SK-N-SH (cell line): Measurements from ENCODE around the gene HSPH1. TPM values are rescaled to one million over a fixed set of nuclear protein-coding genes. Genes with fewer than 3 reads are reported as not detected.

ENCODE experiments used
- CTCF ChIA-PET: fragments of 300-600, 350-600 bp; formaldehyde crosslinking; extraction: SDS; loops from one replicate; lab custom pipeline; 2021; lab: Yijun Ruan, JAX
- POLR2A ChIA-PET: fragments of 350-600 bp; sonication (Branson Sonifier 250); formaldehyde crosslinking; extraction: SDS; loops from one replicate; lab custom pipeline; 2020; ENCODE audit warnings: antibody characterized with exemption, inconsistent platforms; lab: Yijun Ruan, JAX
- DNase-seq: peaks from one replicate; pipeline ENCODE4 v3.0.0; 2012
- H2AFZ ChIP-seq: fragments of 200-600 bp; sonication (generic); 2 replicates; pipeline ENCODE4 v1.8.1; 2016; ENCODE audit warnings: antibody characterized with exemption, mild to moderate bottlenecking, low read depth
- H3F3A ChIP-seq: fragments of 200-600 bp; sonication (generic); replicated peaks from 2 replicates; pipeline ENCODE3; 2016; ENCODE audit warnings: antibody characterized with exemption, mild to moderate bottlenecking; ENCODE audit not compliant: insufficient read depth
- H3K27ac ChIP-seq, 2 experiments: fragments of 200-500 bp in 1 of 2; fragments of 200-600 bp in 1 of 2; sonication (Bioruptor generic) in 1 of 2; sonication (generic), shearing (Covaris generic) in 1 of 2; 2 replicates each; pipeline versions ENCODE4 v1.5.1 to v1.6.1; 2014 to 2016; ENCODE audit warnings: low read depth in 2 of 2, inconsistent platforms in 1 of 2, low read length in 1 of 2, mild to moderate bottlenecking in 1 of 2, mixed read lengths in 1 of 2
- H3K27me3 ChIP-seq: fragments of 200-600 bp; sonication (generic), shearing (Covaris generic); 2 replicates; pipeline ENCODE4 v1.6.1; 2016; ENCODE audit warnings: mixed run types; ENCODE audit not compliant: insufficient read depth
- H3K36me3 ChIP-seq, 2 experiments: fragments of 200-500 bp in 1 of 2; fragments of 200-600 bp in 1 of 2; sonication (Bioruptor generic) in 1 of 2; sonication (generic) in 1 of 2; replicated peaks in 1 of 2; 2 replicates each; pipeline versions ENCODE3 to v1.5.1; 2014 to 2016; ENCODE audit warnings: low read length in 1 of 2, mild to moderate bottlenecking in 1 of 2; ENCODE audit not compliant: insufficient read depth in 2 of 2, control insufficient read depth in 1 of 2
- H3K4me1 ChIP-seq, 2 experiments: fragments of 200-500 bp in 1 of 2; fragments of 200-600 bp in 1 of 2; sonication (Bioruptor generic) in 1 of 2; sonication (generic), shearing (Covaris generic) in 1 of 2; 2 replicates each; pipeline versions ENCODE4 v1.5.1 to v1.6.1; 2014 to 2016; ENCODE audit warnings: low read depth in 1 of 2, low read length in 1 of 2, mixed run types in 1 of 2; ENCODE audit not compliant: insufficient read depth in 2 of 2, control insufficient read depth in 1 of 2
- H3K4me2 ChIP-seq: fragments of 200-600 bp; sonication (generic), shearing (Covaris generic); 2 replicates; pipeline ENCODE4 v1.6.1; 2017; ENCODE audit warnings: mixed run types
- H3K4me3 ChIP-seq, 2 experiments: fragments of 200-500 bp in 1 of 2; fragments of 200-600 bp in 1 of 2; sonication (Bioruptor generic) in 1 of 2; sonication (generic), shearing (Covaris generic) in 1 of 2; 2 replicates each; pipeline versions ENCODE4 v1.5.1 to v1.8.1; 2014 to 2016; ENCODE audit warnings: low read depth in 2 of 2, inconsistent platforms in 1 of 2, low read length in 1 of 2, mild to moderate bottlenecking in 1 of 2, mixed read lengths in 1 of 2, moderate library complexity in 1 of 2
- H3K79me2 ChIP-seq: fragments of 200-600 bp; sonication (generic); 2 replicates; pipeline ENCODE4 v1.8.1; 2017; ENCODE audit warnings: mild to moderate bottlenecking; ENCODE audit not compliant: insufficient read depth
- H3K9ac ChIP-seq: fragments of 200-600 bp; sonication (generic); 2 replicates; pipeline ENCODE4 v1.6.1; 2017; ENCODE audit warnings: mixed run types
- H3K9me2 ChIP-seq: fragments of 200-600 bp; sonication (generic); 2 replicates; pipeline ENCODE4 v1.6.1; 2017; ENCODE audit warnings: mixed run types
- H3K9me3 ChIP-seq: fragments of 200-600 bp; sonication (generic); 2 replicates; pipeline ENCODE4 v1.6.1; 2017; ENCODE audit warnings: mixed run types, mild to moderate bottlenecking, moderate library complexity
- H4K20me1 ChIP-seq: fragments of 200-600 bp; sonication (generic); 2 replicates; pipeline ENCODE4 v1.6.1; 2017; ENCODE audit warnings: mild to moderate bottlenecking, mixed run types; ENCODE audit not compliant: insufficient read depth
- EP300 ChIP-seq, 2 experiments: IDR thresholded peaks; 2 replicates each; pipeline versions ENCODE4 v1.4.0 to v1.6.1; 2012; ENCODE audit warnings: borderline replicate concordance in 1 of 2, low read depth in 1 of 2, low read length in 1 of 2
- FOSL2 ChIP-seq: IDR thresholded peaks from 2 replicates; pipeline ENCODE4 v1.4.0; 2012; ENCODE audit warnings: low read depth, mild to moderate bottlenecking, moderate library complexity, borderline replicate concordance
- FOXJ3 ChIP-seq: sonication (generic); formaldehyde crosslinking; IDR thresholded peaks from 2 replicates; pipeline ENCODE4 v1.5.1; 2020; ENCODE audit warnings: mild to moderate bottlenecking, missing genetic modification reagents
- FOXM1 ChIP-seq: IDR thresholded peaks from 2 replicates; pipeline ENCODE4 v1.4.0; 2012; ENCODE audit warnings: low read depth, mild to moderate bottlenecking
- GATA2 ChIP-seq: sonication (generic); formaldehyde crosslinking; IDR thresholded peaks from 2 replicates; pipeline ENCODE4 v1.5.0; 2020; ENCODE audit warnings: mild to moderate bottlenecking, missing genetic modification reagents
- JUND ChIP-seq: IDR thresholded peaks from 2 replicates; pipeline ENCODE4 v1.4.0; 2012
- MXI1 ChIP-seq: IDR thresholded peaks from 2 replicates; pipeline ENCODE4 v1.6.1; 2012; ENCODE audit warnings: mild to moderate bottlenecking, low read depth, low read length, improper control_type of control experiment
- NFIC ChIP-seq: IDR thresholded peaks from 2 replicates; pipeline ENCODE4 v1.4.0; 2012; ENCODE audit warnings: borderline replicate concordance
- RAD21 ChIP-seq: IDR thresholded peaks from 2 replicates; pipeline ENCODE4 v1.6.1; 2012; ENCODE audit warnings: mild to moderate bottlenecking, low read length
- RCOR1 ChIP-seq: fragments of 150-350 bp; IDR thresholded peaks from 2 replicates; pipeline ENCODE4 v1.6.1; 2017; ENCODE audit warnings: antibody characterized with exemption, low read length
- RXRA ChIP-seq: IDR thresholded peaks from 2 replicates; pipeline ENCODE4 v1.4.0; 2012; ENCODE audit warnings: low read depth, mild to moderate bottlenecking, borderline replicate concordance
- TAF1 ChIP-seq: IDR thresholded peaks from 2 replicates; pipeline ENCODE4 v1.6.1; 2012; ENCODE audit warnings: low read depth, mild to moderate bottlenecking, low read length, moderate library complexity, borderline replicate concordance
- USF2 ChIP-seq: fragments of 150-350 bp; IDR thresholded peaks from 2 replicates; pipeline ENCODE4 v1.6.1; 2017; ENCODE audit warnings: antibody characterized with exemption, low read length, low read depth, borderline replicate concordance
- WGBS: methylation state at CpG from one replicate; pipeline ENCODE4 v1.1.6; 2017; ENCODE audit warnings: low lambda C conversion rate; 5-methylcytosine and 5-hydroxymethylcytosine counted together
- polyA plus RNA-seq, 3 experiments: library from polyadenylated mRNA; depleted of rRNA; stranded (reverse); fragments of >200 nt; gene quantifications; 2 replicates each; pipeline ENCODE4 v1.2.3, GENCODE V29; 2012
- TF ChIP-seq, protein P1 (sequence below): IDR thresholded peaks from 2 replicates; pipeline ENCODE4 v1.4.0; 2012; ENCODE audit warnings: low read depth, borderline replicate concordance

The HSPH1 gene
- polyA plus RNA-seq, 1 of the 3 experiments (the other 2 are of a cell fraction) = 32.8 TPM

DNA sequence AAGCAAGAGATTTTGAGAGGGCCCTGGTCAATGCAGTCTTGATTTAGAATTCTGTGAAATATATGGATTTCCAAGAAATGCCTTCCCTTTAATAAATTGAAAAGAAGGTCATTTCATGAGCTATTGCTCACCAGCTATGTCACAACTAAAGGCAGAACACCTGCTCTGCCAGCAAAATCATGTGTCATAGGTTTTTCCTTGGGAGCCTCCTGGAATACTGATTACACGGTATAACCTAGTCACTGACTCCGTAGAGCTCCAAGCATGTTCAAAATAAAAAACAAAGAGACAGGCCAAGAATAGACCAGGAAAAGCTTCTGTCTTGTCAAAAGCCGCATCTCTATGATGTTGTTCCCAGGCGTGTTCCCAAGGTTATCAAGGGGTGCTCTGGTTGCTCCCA is 45.5 kb downstream of the HSPH1 start:
- ChIA-PET POLR2A (no interaction called here), CTCF (interaction anchor here (0.7 kb wide), 1 partner anchor 14 kb away, joined by 3 read pairs; no protein-coding TSS in a partner anchor)
- H3K4me1 ChIP-seq = no peaks in the 10 kb centered on the region; a peak in 1 of 4 replicates
- no peaks in the 10 kb centered on the region for H3F3A ChIP-seq
- H3K79me2 ChIP-seq = no peaks in the 10 kb centered on the region
- H3K27ac ChIP-seq = no peak overlapping the region
- H4K20me1 ChIP-seq = no peaks in the 10 kb centered on the region
- TF ChIP-seq FOXJ3 (CRISPR knock-in tag) (no peak), RCOR1 (no peak), RAD21 (no peak), NFIC (no peak), RXRA (no peak), FOSL2 (no peak), USF2 (no peak)
- no peak overlapping the region for H3K4me3 ChIP-seq
- H3K9me2 ChIP-seq = no peaks in the 10 kb centered on the region
- no peak overlapping the region for H2AFZ ChIP-seq
- H3K9me3 ChIP-seq = no peaks in the 10 kb centered on the region
- H3K4me2 ChIP-seq = no peak overlapping the region
- H3K27me3 ChIP-seq = peaks cover 40% of the 10 kb centered on the region
- DNase-seq = no peak
- no peaks in the 10 kb centered on the region for H3K36me3 ChIP-seq
- no peak overlapping the region for H3K9ac ChIP-seq
- 64% methylated on average over 4 of the region's 4 CpGs for WGBS

GRCh38 chr13:31115616-31116015 is 46.1 kb downstream of the HSPH1 start:
- H2AFZ ChIP-seq = no peak overlapping the region
- no peaks in the 10 kb centered on the region for H3K36me3 ChIP-seq
- CTCF ChIA-PET = no interaction called here
- TF ChIP-seq FOXM1 = no peak
- no peak for TF ChIP-seq TAF1
- TF ChIP-seq MXI1 = no peak
- TF ChIP-seq, protein P1, sequence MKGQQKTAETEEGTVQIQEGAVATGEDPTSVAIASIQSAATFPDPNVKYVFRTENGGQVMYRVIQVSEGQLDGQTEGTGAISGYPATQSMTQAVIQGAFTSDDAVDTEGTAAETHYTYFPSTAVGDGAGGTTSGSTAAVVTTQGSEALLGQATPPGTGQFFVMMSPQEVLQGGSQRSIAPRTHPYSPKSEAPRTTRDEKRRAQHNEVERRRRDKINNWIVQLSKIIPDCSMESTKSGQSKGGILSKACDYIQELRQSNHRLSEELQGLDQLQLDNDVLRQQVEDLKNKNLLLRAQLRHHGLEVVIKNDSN = no peak
- no peak for TF ChIP-seq JUND
- no peak for TF ChIP-seq GATA2 (CRISPR knock-in tag)
- TF ChIP-seq RCOR1 = no peak
- no peak for TF ChIP-seq EP300 (IDR thresholded peaks at IDR 0.05; ENCODE audit: borderline replicate concordance in 1 of 2, low read depth in 1 of 2, low read length in 1 of 2)
- H3K4me3 ChIP-seq = no peak overlapping the region
- no peaks in the 10 kb centered on the region for H3F3A ChIP-seq
- H4K20me1 ChIP-seq = no peaks in the 10 kb centered on the region
- no peak overlapping the region for H3K27ac ChIP-seq
- no peaks in the 10 kb centered on the region for H3K79me2 ChIP-seq
- no peaks in the 10 kb centered on the region for H3K9me2 ChIP-seq
- no peak overlapping the region for H3K4me2 ChIP-seq
- no peaks in the 10 kb centered on the region; a peak in 1 of 4 replicates for H3K4me1 ChIP-seq
- no peak for DNase-seq
- no peaks in the 10 kb centered on the region for H3K9me3 ChIP-seq
- no peak overlapping the region for H3K9ac ChIP-seq
- WGBS = 30% methylated on average over 3 of the region's 3 CpGs
- peaks cover 40% of the 10 kb centered on the region for H3K27me3 ChIP-seq
- POLR2A ChIA-PET = interaction anchor here (1.0 kb wide), 1 partner anchor 8 kb away, joined by 3 read pairs; no protein-coding TSS in a partner anchor
